Measurements from ENCODE around the gene SON. TPM values are rescaled to one million over a fixed set of nuclear protein-coding genes. Genes with fewer than 3 reads are reported as not detected.
A peak's percentile ranks its signal among the peaks of the same experiment; 100 is the strongest.

SON gene
- total RNA-seq, 6 experiments from 2014 or later, result 86.7 to 212 (median 113) TPM

GRCh38 chr21:33552093-33552998, 9.5 kb downstream of the SON start:
- DNase-seq, result no peak
- no peak overlapping the region for H3K4me3 ChIP-seq
- ATAC-seq, result peak in 3 of 4 donors; percentile 10 to 26 (median 17)
- TF ChIP-seq POLR2A (IDR thresholded peaks at IDR 0.05) (no peak), CTCF (IDR thresholded peaks at IDR 0.05) (no peak)
- WGBS (ENCODE audit: insufficient coverage, low coverage, low lambda C conversion rate, missing lambda C conversion rate), result 96% methylated on average over 17 of the region's 24 CpGs
- H3K4me1 ChIP-seq, result no peaks in the 10 kb centered on the region
- no peak overlapping the region for H3K27ac ChIP-seq
- intact Hi-C loops (cut with DNase I), result no loop called here
- H3K36me3 ChIP-seq, result peaks cover 24 to 87% (median 61%) of the 10 kb centered on the region in 4 donors
- H3K27me3 ChIP-seq, result no peaks in the 10 kb centered on the region
- no peaks in the 10 kb centered on the region for H3K9me3 ChIP-seq

GRCh38 chr21:33552999-33553598, 10.3 kb downstream of the SON start:
- Histone ChIP-seq H3K4me3 (no peak overlapping the region), H3K27ac (no peak overlapping the region), H3K9me3 (no peaks in the 10 kb centered on the region), H3K36me3 (peaks cover 24 to 87% (median 65%) of the 10 kb centered on the region in 4 donors), H3K27me3 (no peaks in the 10 kb centered on the region), H3K4me1 (no peaks in the 10 kb centered on the region)
- DNase-seq (no peak), ATAC-seq (peak in 1 of 4 donors; percentile 15)
- TF ChIP-seq POLR2A (IDR thresholded peaks at IDR 0.05) (no peak), CTCF (IDR thresholded peaks at IDR 0.05) (no peak)
- WGBS (ENCODE audit: insufficient coverage, low coverage, low lambda C conversion rate, missing lambda C conversion rate), result 94% methylated on average over 4 of the region's 12 CpGs
- intact Hi-C loops (cut with DNase I), result no loop called here

GRCh38 chr21:33554236-33554981, 11.6 kb downstream of the SON start:
- WGBS (ENCODE audit: insufficient coverage, low coverage, low lambda C conversion rate, missing lambda C conversion rate), result 90% methylated on average over 17 of the region's 18 CpGs
- no peak for TF ChIP-seq POLR2A (IDR thresholded peaks at IDR 0.05)
- no peak for TF ChIP-seq CTCF (IDR thresholded peaks at IDR 0.05)
- DNase-seq (no peak), ATAC-seq (no peak)
- Histone ChIP-seq H3K27me3 (no peaks in the 10 kb centered on the region), H3K4me1 (no peaks in the 10 kb centered on the region), H3K36me3 (peaks cover 24 to 87% (median 63%) of the 10 kb centered on the region in 4 donors), H3K27ac (no peak overlapping the region), H3K9me3 (no peaks in the 10 kb centered on the region), H3K4me3 (no peak overlapping the region)
- intact Hi-C loops (cut with DNase I), result no loop called here

- WGBS (ENCODE audit: insufficient coverage, low coverage, low lambda C conversion rate, missing lambda C conversion rate), result 98% methylated on average over 16 of the region's 32 CpGs
- H3K27ac ChIP-seq, result no peak overlapping the region
- intact Hi-C loops (cut with DNase I), result no loop called here
- peaks cover 24 to 87% (median 63%) of the 10 kb centered on the region in 4 donors for H3K36me3 ChIP-seq
- H3K4me1 ChIP-seq, result no peaks in the 10 kb centered on the region
- no peak overlapping the region for H3K4me3 ChIP-seq
- no peaks in the 10 kb centered on the region for H3K9me3 ChIP-seq
- no peak for TF ChIP-seq CTCF (IDR thresholded peaks at IDR 0.05)
- no peaks in the 10 kb centered on the region for H3K27me3 ChIP-seq
- DNase-seq, result no peak
- ATAC-seq, result no peak
Measured at GRCh38 chr21:33554982-33555344, 12.1 kb downstream of the SON start.

Data from right lobe of liver (tissue), 6 donors.